ENCODE measurements around the gene SCFD2. TPM values are rescaled to one million over a fixed set of nuclear protein-coding genes. Genes with fewer than 3 reads are reported as not detected.

SCFD2 gene
- total RNA-seq, 1 experiment from 2014 or later: 7.4 TPM

DNA sequence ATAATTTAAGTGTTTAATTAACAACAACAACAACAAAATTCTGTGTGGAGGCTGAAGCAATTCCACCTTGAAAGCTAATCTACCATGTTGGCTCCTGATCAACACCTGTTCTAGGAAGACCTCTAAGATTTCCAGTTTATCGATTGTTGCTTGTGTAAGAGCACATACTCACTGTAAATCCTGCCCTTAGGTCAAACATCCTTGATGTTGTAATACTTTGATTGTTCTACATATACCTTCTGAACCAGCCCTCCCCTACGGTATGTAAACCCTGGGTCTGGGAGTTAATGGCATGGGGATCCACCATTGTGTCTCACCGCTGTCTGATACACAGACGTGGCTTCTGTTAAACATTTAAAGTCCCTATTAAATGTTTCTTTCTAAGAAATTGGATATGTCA lies 430.5 kb downstream of the SCFD2 start:
- TF ChIP-seq, protein P1, sequence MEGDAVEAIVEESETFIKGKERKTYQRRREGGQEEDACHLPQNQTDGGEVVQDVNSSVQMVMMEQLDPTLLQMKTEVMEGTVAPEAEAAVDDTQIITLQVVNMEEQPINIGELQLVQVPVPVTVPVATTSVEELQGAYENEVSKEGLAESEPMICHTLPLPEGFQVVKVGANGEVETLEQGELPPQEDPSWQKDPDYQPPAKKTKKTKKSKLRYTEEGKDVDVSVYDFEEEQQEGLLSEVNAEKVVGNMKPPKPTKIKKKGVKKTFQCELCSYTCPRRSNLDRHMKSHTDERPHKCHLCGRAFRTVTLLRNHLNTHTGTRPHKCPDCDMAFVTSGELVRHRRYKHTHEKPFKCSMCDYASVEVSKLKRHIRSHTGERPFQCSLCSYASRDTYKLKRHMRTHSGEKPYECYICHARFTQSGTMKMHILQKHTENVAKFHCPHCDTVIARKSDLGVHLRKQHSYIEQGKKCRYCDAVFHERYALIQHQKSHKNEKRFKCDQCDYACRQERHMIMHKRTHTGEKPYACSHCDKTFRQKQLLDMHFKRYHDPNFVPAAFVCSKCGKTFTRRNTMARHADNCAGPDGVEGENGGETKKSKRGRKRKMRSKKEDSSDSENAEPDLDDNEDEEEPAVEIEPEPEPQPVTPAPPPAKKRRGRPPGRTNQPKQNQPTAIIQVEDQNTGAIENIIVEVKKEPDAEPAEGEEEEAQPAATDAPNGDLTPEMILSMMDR (IDR thresholded peaks at IDR 0.05): no peak
- TF ChIP-seq POLR2AphosphoS5 (IDR thresholded peaks at IDR 0.05; ENCODE audit: low read depth, low read length): no peak
- in situ Hi-C loops (cut with HindIII; ENCODE audit: low pct_unique_long_range_greater_than_20kb, low sequenced_read_pairs) (no loop called here), intact Hi-C loops (cut with micrococcal nuclease; ENCODE audit: unreplicated experiment) (no loop called here)
- Histone ChIP-seq H3K27me3 (ENCODE audit: control insufficient read depth, insufficient read depth, low read length) (no peaks in the 10 kb centered on the region), H3K4me1 (ENCODE audit: control insufficient read depth, insufficient read depth, low read length) (no peaks in the 10 kb centered on the region), H3K27ac (ENCODE audit: low read length) (no peak overlapping the region), H3K36me3 (ENCODE audit: control insufficient read depth, insufficient read depth, low read length) (no peaks in the 10 kb centered on the region), H3K9me3 (ENCODE audit: control insufficient read depth, insufficient read depth, low read depth, low read length) (no peaks in the 10 kb centered on the region), H3K4me3 (ENCODE audit: low read depth in 2 of 2, low read length in 2 of 2) (no peak overlapping the region)
- no peak for DNase-seq (ENCODE audit: low read depth, low spot score)
- ChIA-PET CTCF (no interaction called here), POLR2A (no interaction called here)
- no TSS peak for BruUV-seq (replicated peaks)
- ATAC-seq: no peak

DNA sequence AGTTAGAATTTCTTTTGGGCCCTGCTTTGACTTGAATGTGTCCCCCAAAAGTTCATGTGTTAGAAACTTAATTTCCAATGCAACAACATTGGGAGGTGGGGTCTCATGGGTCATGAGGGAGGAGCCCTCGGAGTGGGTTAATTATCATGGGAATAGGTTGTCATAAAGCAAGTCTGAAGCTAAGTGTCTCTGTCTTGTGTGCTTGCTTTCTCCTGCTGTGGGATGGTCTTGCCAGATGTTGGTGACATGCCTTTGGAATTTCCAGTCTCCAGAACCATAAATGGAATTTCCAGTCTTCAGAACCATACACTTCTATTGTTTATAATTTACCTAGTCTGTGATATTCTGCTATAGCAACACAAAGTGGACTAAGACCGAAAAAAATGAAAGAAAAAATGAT lies 432.1 kb downstream of the SCFD2 start:
- no peak overlapping the region for H3K4me3 ChIP-seq (ENCODE audit: low read depth in 2 of 2, low read length in 2 of 2)
- no TSS peak for BruUV-seq (replicated peaks)
- CTCF ChIA-PET: no interaction called here
- intact Hi-C loops (cut with micrococcal nuclease; ENCODE audit: unreplicated experiment): no loop called here
- DNase-seq (ENCODE audit: low read depth, low spot score): no peak
- no peak for ATAC-seq
- H3K36me3 ChIP-seq (ENCODE audit: control insufficient read depth, insufficient read depth, low read length): no peaks in the 10 kb centered on the region
- POLR2A ChIA-PET: no interaction called here
- no peak overlapping the region for H3K27ac ChIP-seq (ENCODE audit: low read length)
- no peaks in the 10 kb centered on the region for H3K27me3 ChIP-seq (ENCODE audit: control insufficient read depth, insufficient read depth, low read length)
- H3K4me1 ChIP-seq (ENCODE audit: control insufficient read depth, insufficient read depth, low read length): no peaks in the 10 kb centered on the region
- no peaks in the 10 kb centered on the region for H3K9me3 ChIP-seq (ENCODE audit: control insufficient read depth, insufficient read depth, low read depth, low read length)
- TF ChIP-seq, protein P1 (IDR thresholded peaks at IDR 0.05): no peak
- TF ChIP-seq TCF7L2 (IDR thresholded peaks at IDR 0.05; ENCODE audit: low read depth, low read length) (no peak), SIN3A (IDR thresholded peaks at IDR 0.05; ENCODE audit: borderline replicate concordance, insufficient read depth, low read depth, low read length) (no peak), POLR2AphosphoS5 (IDR thresholded peaks at IDR 0.05; ENCODE audit: low read depth, low read length) (no peak)
- TF ChIP-seq, protein P2, sequence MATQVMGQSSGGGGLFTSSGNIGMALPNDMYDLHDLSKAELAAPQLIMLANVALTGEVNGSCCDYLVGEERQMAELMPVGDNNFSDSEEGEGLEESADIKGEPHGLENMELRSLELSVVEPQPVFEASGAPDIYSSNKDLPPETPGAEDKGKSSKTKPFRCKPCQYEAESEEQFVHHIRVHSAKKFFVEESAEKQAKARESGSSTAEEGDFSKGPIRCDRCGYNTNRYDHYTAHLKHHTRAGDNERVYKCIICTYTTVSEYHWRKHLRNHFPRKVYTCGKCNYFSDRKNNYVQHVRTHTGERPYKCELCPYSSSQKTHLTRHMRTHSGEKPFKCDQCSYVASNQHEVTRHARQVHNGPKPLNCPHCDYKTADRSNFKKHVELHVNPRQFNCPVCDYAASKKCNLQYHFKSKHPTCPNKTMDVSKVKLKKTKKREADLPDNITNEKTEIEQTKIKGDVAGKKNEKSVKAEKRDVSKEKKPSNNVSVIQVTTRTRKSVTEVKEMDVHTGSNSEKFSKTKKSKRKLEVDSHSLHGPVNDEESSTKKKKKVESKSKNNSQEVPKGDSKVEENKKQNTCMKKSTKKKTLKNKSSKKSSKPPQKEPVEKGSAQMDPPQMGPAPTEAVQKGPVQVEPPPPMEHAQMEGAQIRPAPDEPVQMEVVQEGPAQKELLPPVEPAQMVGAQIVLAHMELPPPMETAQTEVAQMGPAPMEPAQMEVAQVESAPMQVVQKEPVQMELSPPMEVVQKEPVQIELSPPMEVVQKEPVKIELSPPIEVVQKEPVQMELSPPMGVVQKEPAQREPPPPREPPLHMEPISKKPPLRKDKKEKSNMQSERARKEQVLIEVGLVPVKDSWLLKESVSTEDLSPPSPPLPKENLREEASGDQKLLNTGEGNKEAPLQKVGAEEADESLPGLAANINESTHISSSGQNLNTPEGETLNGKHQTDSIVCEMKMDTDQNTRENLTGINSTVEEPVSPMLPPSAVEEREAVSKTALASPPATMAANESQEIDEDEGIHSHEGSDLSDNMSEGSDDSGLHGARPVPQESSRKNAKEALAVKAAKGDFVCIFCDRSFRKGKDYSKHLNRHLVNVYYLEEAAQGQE (IDR thresholded peaks at IDR 0.05; ENCODE audit: insufficient read depth in 1 of 2, low read depth in 2 of 2, low read length in 1 of 2): no peak
- in situ Hi-C loops (cut with HindIII; ENCODE audit: low pct_unique_long_range_greater_than_20kb, low sequenced_read_pairs): no loop called here
